Lung (tissue), 12 donors: ENCODE measurements around the gene DGKD. TPM values are rescaled to one million over a fixed set of nuclear protein-coding genes. Genes with fewer than 3 reads are reported as not detected.

ENCODE experiments used
- ATAC-seq: fragments of 200-7000 bp; cut with Tn5 transposase; one replicate; pipeline ENCODE4 v1.9.1; 2020; ENCODE audit warnings: moderate number of reproducible peaks; ENCODE audit not compliant: insufficient read depth, low FRiP score
- DNase-seq, 3 donors: peaks; one replicate each; pipeline ENCODE4 v3.0.0-alpha.2; 2013 to 2017
- H3K27ac ChIP-seq, 2 donors: one replicate each; pipeline ENCODE4 v1.5.1; 2013; ENCODE audit warnings: mild to moderate bottlenecking in 2 of 2, moderate library complexity in 2 of 2, control low read depth in 1 of 2, inconsistent platforms in 1 of 2, low read depth in 1 of 2, low read length in 1 of 2
- H3K27me3 ChIP-seq, 3 donors: one replicate each; pipeline ENCODE4 v1.5.1; 2013; ENCODE audit warnings: low read length in 2 of 3; ENCODE audit not compliant: control insufficient read depth in 3 of 3, insufficient read depth in 3 of 3
- H3K36me3 ChIP-seq, 4 donors: one replicate each; pipeline ENCODE4 v1.5.1; 2013; ENCODE audit warnings: low read length in 4 of 4, mild to moderate bottlenecking in 1 of 4, moderate library complexity in 1 of 4; ENCODE audit not compliant: control insufficient read depth in 4 of 4, insufficient read depth in 4 of 4
- H3K4me1 ChIP-seq, 5 donors: one replicate each; pipeline ENCODE4 v1.5.1; 2013; ENCODE audit warnings: low read length in 5 of 5, mild to moderate bottlenecking in 2 of 5, moderate library complexity in 1 of 5; ENCODE audit not compliant: control insufficient read depth in 5 of 5, insufficient read depth in 5 of 5
- H3K4me3 ChIP-seq: one replicate; pipeline ENCODE4 v1.5.1; 2013; ENCODE audit warnings: mild to moderate bottlenecking, control low read depth, moderate library complexity
- H3K9ac ChIP-seq, 2 donors: one replicate each; pipeline ENCODE4 v1.5.1; 2013; ENCODE audit warnings: low read length in 2 of 2, control low read depth in 1 of 2; ENCODE audit not compliant: insufficient read depth in 1 of 2
- H3K9me3 ChIP-seq, 4 donors: one replicate each; pipeline ENCODE4 v1.5.1; 2013; ENCODE audit warnings: low read length in 3 of 4, mild to moderate bottlenecking in 1 of 4, moderate library complexity in 1 of 4; ENCODE audit not compliant: control insufficient read depth in 4 of 4, insufficient read depth in 3 of 4
- CTCF ChIP-seq: IDR thresholded peaks from 2 replicates; pipeline ENCODE4 v1.5.1; 2012; ENCODE audit warnings: mild to moderate bottlenecking; ENCODE audit errors: control extremely low read depth, extremely low read depth
- WGBS, 2 donors: extraction: QIAGEN DNeasy Blood & Tissue Kit; methylation state at CpG; one replicate each; pipeline ENCODE4 v1.1.7; 2013; 5-methylcytosine and 5-hydroxymethylcytosine counted together
- polyA plus RNA-seq, 2 donors: library from polyadenylated mRNA; stranded (reverse); fragments of 200-250 nt; gene quantifications; one replicate each; pipeline ENCODE4 v1.2.1, GENCODE V29; 2013
- total RNA-seq, 2 donors: library from RNA; depleted of rRNA in 1 of 2; stranded (reverse); fragments of >200 nt in 1 of 2; gene quantifications; one replicate each; pipeline ENCODE4 v1.2.1, GENCODE V29; 2014 to 2021
- donor health status: control.
- donor health status: control.
- donor health status: Bipolar disorder and iron deficiency.
- donor health status: healthy.
- donor health status: DM: yes; HTN: yes; CAD: no.

Gene DGKD
- total and polyA plus RNA-seq, 4 donors: 30.3 to 77.4 (median 44.0) TPM

- 94 to 95% methylated on average over 45 of the region's 45 CpGs for WGBS, 2 donors
- no peaks in the 10 kb centered on the region for H3K9me3 ChIP-seq
- ATAC-seq (no peak), DNase-seq (no peak)
- H3K9ac ChIP-seq: no peak overlapping the region
- peaks cover 3 to 36% (median 15%) of the 10 kb centered on the region in 4 donors for H3K36me3 ChIP-seq
- no peak for TF ChIP-seq CTCF
- peaks cover 0 to 20% (median 6%) of the 10 kb centered on the region in 5 donors for H3K4me1 ChIP-seq
- no peaks in the 10 kb centered on the region for H3K27me3 ChIP-seq
- no peak overlapping the region for H3K4me3 ChIP-seq
- no peak overlapping the region for H3K27ac ChIP-seq
Measured at GRCh38 chr2:233476651-233477547, 122.6 kb downstream of the DGKD start.

GRCh38 chr2:233477548-233478433 lies 123.5 kb downstream of the DGKD start:
- H3K27ac ChIP-seq: no peak overlapping the region
- H3K27me3 ChIP-seq: no peaks in the 10 kb centered on the region
- no peak for TF ChIP-seq CTCF
- no peak overlapping the region for H3K4me3 ChIP-seq
- H3K36me3 ChIP-seq: peaks cover 3 to 38% (median 15%) of the 10 kb centered on the region in 4 donors
- peaks cover 0 to 21% (median 7%) of the 10 kb centered on the region in 5 donors for H3K4me1 ChIP-seq
- ATAC-seq (no peak), DNase-seq (no peak)
- H3K9me3 ChIP-seq: no peaks in the 10 kb centered on the region
- WGBS, 2 donors: 95 to 96% methylated on average over 29 of the region's 29 CpGs
- no peak overlapping the region for H3K9ac ChIP-seq

GRCh38 chr2:233479616-233480489 lies 125.6 kb downstream of the DGKD start:
- peak overlapping the region in 1 of 2 donors; percentile 84 for H3K27ac ChIP-seq
- TF ChIP-seq CTCF: no peak
- no peak for ATAC-seq
- H3K4me3 ChIP-seq: no peak overlapping the region
- no peaks in the 10 kb centered on the region for H3K27me3 ChIP-seq
- WGBS, 2 donors: 88 to 94% methylated on average over 26 to 27 of the region's 27 CpGs
- peaks cover 2 to 35% (median 18%) of the 10 kb centered on the region in 4 donors for H3K36me3 ChIP-seq
- H3K9ac ChIP-seq: no peak overlapping the region
- no peak for DNase-seq
- no peaks in the 10 kb centered on the region for H3K9me3 ChIP-seq
- peaks cover 0 to 21% (median 7%) of the 10 kb centered on the region in 5 donors for H3K4me1 ChIP-seq
